8988T (cell line): Measurements from ENCODE around the gene POC1A.
A peak's percentile ranks its signal among the peaks of the same experiment; 100 is the strongest.
"Not testable (repeated sequence)": the region's sequence is repeated elsewhere in the genome, so short reads cannot be mapped to it uniquely, and the experiment has no call there.

ENCODE experiments used
- DNase-seq: peaks from one replicate; pipeline ENCODE4 v3.0.0; 2011

POC1A gene

GRCh38 chr3:52061121-52061910, 92.9 kb downstream of the POC1A start:
- DNase-seq = no peak

GRCh38 chr3:52059781-52060180, 94.4 kb downstream of the POC1A start:
- DNase-seq = no peak

GRCh38 chr3:52057812-52058495, 96.3 kb downstream of the POC1A start:
- DNase-seq = no peak

GRCh38 chr3:52056968-52057811, 97.0 kb downstream of the POC1A start:
- DNase-seq = peak; percentile 99

GRCh38 chr3:52056521-52056967, 97.7 kb downstream of the POC1A start, which contains the start of gene DUSP7:
Gene DUSP7, minus strand, starts transcription at chr3:52056571. Its CDS starts 205 bp downstream, at chr3:52056366.
- DNase-seq = peak; percentile 85

GRCh38 chr3:52055537-52056351, 98.5 kb downstream of the POC1A start:
- DNase-seq = peak; percentile 76

- DNase-seq = no peak
Observed at GRCh38 chr3:52054661-52055511, 99.3 kb downstream of the POC1A start.

GRCh38 chr3:52053307-52054304, 100.6 kb downstream of the POC1A start:
- no peak for DNase-seq

- peak; percentile 96 for DNase-seq
Observed at GRCh38 chr3:52052831-52053306, 101.4 kb downstream of the POC1A start.

GRCh38 chr3:52051444-52051843, 102.8 kb downstream of the POC1A start:
- DNase-seq = no peak

- DNase-seq = no peak
Observed at GRCh38 chr3:52050571-52050970, 103.7 kb downstream of the POC1A start.

- no peak for DNase-seq
Observed at GRCh38 chr3:52049503-52049902, 104.7 kb downstream of the POC1A start.

GRCh38 chr3:52047295-52047960, 106.8 kb downstream of the POC1A start:
- no peak for DNase-seq

- no peak for DNase-seq
Observed at GRCh38 chr3:52046902-52047239, 107.4 kb downstream of the POC1A start.

GRCh38 chr3:52046186-52046901, 107.9 kb downstream of the POC1A start:
- DNase-seq = peak; percentile 95

GRCh38 chr3:52044869-52045619, 109.2 kb downstream of the POC1A start:
- no peak for DNase-seq

- no peak for DNase-seq
Observed at GRCh38 chr3:52043750-52044149, 110.5 kb downstream of the POC1A start.

GRCh38 chr3:52043039-52043438, 111.2 kb downstream of the POC1A start:
- not testable (repeated sequence) for DNase-seq
